Cerebellar nuclear complex (tissue), 1 donor: ENCODE data around the gene HORMAD2.

ENCODE experiments used
- DNase-seq, 2 experiments: peaks; one replicate each; lab custom pipeline; 2025; lab: John Stamatoyannopoulos, UW

Gene HORMAD2

DNA sequence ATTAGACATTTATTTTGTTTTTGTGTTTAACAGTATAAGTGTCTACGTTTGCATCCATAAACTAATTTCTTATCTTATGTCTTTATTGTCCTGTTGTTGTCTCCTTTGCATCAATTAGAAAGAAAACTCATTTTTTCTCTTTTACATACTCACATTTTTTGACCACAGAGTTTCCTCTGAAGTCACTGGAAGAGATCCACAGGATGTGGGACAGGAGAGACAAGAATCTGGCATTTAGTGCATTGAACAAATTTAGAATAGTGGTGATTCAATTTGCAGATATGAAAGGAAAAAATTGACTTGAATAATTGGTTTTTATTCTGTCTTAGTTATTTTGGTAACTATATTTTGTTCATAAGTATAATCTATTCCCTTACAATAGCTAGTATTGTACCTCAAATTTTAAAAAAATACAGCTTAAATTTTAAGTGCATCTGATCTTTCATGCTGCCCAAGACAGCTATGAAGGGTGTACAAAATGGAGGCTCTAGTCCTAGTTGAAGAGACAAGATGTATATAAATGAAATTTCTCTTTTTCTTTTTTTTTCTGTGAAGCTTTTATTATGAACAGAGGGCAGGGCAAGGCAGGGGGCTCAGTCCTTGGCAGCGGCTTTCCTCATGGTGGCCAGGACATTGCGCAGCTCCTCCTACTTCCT is 24.4 kb downstream of the HORMAD2 start:
- no peak for DNase-seq

GRCh38 chr22:30105483-30105882 is 25.2 kb downstream of the HORMAD2 start:
- DNase-seq = no peak

GRCh38 chr22:30113494-30113893 is 33.2 kb downstream of the HORMAD2 start:
- DNase-seq = no peak

DNA sequence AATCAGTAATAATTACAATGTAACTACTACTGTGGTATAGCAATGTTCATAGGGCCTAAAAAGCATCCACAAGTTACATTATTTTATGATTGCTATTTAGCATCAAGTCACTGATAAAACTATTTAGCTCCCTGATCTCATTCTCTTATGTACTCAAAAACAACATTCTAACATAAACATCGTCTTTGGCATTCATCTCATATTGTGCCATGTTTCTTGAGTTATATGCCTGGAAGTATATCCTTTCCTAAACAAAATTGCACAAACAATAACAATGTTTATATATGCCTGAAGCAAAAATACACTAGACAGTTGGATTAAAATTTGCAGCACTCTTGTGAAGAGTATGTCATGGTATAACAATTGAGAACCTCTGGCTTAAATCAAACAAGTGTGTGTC is 34.1 kb downstream of the HORMAD2 start:
- DNase-seq = no peak

- DNase-seq = no peak
These were observed 35.4 kb downstream of the HORMAD2 start for GRCh38 chr22:30115705-30116104.

GRCh38 chr22:30116362-30117117 is 36.3 kb downstream of the HORMAD2 start:
- no peak for DNase-seq

DNA sequence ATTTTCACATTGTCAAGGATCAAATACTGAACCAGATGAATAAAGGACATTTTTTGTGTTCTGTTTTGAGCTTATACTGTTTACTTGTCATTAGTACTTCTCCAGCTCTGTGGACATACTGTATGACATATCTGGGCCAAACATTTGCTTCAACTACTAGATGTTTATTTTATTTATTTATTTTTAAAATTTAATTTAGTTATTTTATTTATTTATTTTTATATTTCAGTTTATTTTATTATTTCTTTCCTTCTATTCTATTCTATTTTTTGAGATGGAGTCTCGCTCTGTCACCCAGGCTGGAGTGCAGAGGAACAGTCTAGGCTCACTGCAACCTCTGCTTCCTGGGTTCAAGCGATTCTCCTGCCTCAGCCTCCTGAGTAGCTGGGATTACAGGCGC is 37.0 kb downstream of the HORMAD2 start:
- DNase-seq = no peak

- no peak for DNase-seq
These were observed 38.0 kb downstream of the HORMAD2 start for GRCh38 chr22:30118291-30118690.

DNA sequence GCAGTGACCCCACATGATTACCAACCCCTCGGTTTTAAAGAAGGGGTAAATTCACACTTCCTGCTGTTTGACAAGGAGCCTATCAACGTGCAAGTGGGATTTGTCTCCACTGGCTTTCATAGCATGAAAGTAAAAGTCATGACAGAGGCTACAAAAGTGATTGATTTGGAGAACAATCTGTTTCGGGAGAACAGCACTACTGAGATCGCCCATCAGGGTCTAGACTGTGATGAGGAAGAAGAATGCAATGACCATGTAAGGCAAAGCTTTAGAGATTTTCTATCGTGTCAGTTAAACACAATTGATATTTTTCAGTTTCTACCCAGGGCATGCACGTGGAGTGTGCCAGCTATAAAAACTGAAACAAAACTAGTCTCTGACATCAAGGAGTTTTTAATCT is 41.7 kb downstream of the HORMAD2 start:
- no peak for DNase-seq

DNA sequence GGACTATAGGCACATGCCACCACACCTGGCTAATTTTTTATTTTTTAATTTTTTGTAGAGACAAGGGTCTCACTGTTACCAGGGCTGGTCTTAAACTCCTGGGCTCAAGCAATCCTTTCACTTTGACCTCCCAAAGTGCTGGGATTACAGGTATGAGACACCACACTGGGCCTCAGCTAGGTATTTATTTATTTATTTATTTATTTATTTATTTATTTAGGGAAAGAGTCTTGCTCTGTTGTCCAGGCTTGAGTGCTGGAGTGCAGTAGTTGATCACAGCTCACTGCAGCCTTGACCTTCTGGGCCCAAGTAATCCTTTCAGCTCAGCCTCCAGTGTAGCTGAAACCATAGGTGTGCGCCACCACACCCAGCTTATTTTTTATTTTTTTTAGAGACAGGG is 43.2 kb downstream of the HORMAD2 start:
- no peak for DNase-seq

GRCh38 chr22:30127749-30128166 is 47.5 kb downstream of the HORMAD2 start:
- no peak for DNase-seq

- no peak for DNase-seq
These were observed 48.2 kb downstream of the HORMAD2 start for GRCh38 chr22:30128511-30128910.

GRCh38 chr22:30129636-30130035 is 49.4 kb downstream of the HORMAD2 start:
- no peak for DNase-seq

DNA sequence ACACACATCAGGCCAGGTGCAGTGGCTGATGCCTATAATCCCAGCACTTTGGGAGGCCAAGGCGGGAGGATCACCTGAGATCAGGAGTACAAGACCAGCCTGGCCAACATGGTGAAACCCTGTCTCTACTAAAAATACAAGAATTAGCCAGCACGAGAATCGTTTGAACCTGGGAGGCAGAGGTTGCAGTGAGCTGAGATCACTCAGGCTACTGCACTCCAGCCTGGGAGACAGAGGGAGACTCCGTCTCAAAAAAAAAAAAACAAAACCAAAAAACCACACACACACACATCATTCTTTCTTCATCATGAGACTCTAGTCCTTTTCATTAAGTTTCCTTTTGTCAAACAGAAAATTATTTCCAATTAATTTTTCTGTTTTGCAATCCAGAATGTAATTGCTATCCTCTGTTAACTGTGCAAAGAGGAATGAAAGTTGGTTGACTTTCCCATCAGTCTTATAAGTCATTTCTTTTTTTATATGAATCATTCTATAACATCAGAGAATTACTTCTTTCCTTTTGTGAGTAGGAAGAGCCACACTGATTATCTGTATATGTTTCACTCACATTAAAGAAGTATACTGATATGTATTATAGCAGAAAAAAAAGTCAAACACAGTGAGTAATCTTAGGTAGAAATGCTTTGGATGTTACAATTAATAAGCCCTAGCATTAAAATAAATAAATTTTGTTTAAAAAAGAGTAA is 52.2 kb downstream of the HORMAD2 start:
- DNase-seq = no peak

- DNase-seq = no peak
These were observed 60.1 kb downstream of the HORMAD2 start for GRCh38 chr22:30140414-30140813.

DNA sequence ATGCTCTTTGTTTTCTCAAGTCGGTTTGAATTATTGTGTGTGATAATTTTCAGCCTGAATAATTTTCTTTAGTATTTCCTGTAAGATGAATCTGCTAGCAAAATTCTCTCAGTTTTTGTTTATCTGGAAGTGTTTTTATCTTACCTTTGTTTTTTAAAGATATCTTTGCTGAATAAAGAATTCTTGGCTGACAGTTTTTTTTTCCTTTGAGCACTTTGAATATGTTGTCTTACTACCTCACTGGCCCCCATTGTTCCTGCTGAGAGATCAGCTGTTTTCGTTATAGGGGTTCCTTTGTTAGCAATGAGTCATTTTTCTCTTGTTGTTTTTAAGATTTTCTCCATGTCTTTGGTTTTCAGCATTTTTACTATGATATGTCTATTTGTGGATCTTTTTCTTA is 63.0 kb downstream of the HORMAD2 start:
- no peak for DNase-seq

DNA sequence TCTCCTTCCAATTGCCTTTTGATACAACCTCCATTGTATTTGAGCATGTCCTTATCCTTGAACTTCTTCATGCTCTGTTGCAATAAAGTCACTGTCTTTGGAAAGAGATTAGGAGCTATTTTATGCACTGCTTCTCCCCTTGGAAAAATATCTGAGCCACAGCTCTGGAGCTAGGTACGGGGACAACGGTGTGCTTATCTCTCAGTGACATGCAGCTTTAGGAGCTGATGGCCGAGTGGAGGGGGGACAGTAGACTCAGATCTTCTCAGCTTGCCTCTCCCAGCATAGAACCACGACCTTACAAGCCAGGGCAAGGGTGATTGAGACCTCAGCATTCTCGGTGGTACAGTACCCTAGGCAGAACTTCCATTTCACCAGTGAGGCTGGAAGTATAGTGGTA is 64.1 kb downstream of the HORMAD2 start:
- DNase-seq = no peak

GRCh38 chr22:30150212-30150611 is 69.9 kb downstream of the HORMAD2 start:
- no peak for DNase-seq

GRCh38 chr22:30158277-30158676 is 78.0 kb downstream of the HORMAD2 start:
- DNase-seq = no peak

DNA sequence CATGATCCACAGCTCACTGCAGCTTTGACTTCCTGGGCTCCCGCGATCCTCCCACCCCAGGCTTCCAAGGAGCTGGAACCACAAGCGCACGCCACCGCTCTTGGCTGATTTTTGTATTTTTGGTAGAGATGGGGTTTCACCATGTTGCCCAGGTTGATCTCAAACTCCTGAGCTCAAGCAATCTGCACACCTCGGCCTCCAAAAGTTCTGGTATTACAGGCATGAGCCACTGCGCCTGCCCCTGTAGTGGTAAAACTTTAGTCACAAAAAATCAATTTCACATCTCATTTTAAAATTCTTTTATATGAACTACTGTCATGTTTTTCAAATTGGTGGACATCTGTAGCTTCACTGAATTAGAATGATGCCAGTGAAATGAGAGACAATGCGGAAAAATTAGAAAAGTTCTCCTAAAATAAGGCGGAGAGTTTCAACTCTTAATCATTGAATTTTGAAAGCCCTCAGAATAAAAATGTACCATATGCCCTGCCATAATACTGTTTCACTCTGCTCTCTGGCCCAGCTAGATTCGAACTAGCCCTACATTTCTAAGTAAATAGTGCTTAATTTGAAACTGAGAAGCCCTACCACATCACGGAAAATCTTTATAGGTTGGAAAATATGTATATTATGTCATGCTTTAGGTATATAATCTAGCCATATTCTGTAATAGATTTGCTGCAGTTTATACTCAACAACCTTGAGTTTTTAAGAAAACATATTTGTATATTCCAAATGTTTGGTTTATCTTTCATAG is 78.7 kb downstream of the HORMAD2 start:
- no peak for DNase-seq

GRCh38 chr22:30159561-30160353 is 79.5 kb downstream of the HORMAD2 start:
- DNase-seq = no peak
